GM12878 (cell line): ENCODE data around the gene TMTC3.

Experiments used
- ATF3 ChIP-seq: IDR thresholded peaks from 2 replicates; pipeline ENCODE4 v1.6.1; 2011; ENCODE audit warnings: low read depth, mild to moderate bottlenecking, low read length, moderate library complexity, borderline replicate concordance; ENCODE audit errors: extremely low read depth
- BCL11A ChIP-seq: IDR thresholded peaks from 2 replicates; pipeline ENCODE4 v1.6.1; 2011; ENCODE audit warnings: low read depth, low read length
- IRF3 ChIP-seq: fragments of 450-650 bp; IDR thresholded peaks from 2 replicates; pipeline ENCODE4 v1.6.1; 2014; ENCODE audit warnings: mild to moderate bottlenecking
- RAD21 ChIP-seq: IDR thresholded peaks from 2 replicates; pipeline ENCODE4 v1.6.1; 2011; ENCODE audit warnings: mild to moderate bottlenecking, low read depth, low read length, moderate library complexity; ENCODE audit not compliant: insufficient read depth
- SIN3A ChIP-seq: IDR thresholded peaks from 2 replicates; pipeline ENCODE4 v1.6.1; 2012; ENCODE audit warnings: low read depth, low read length, improper control_type of control experiment

GRCh38 chr12:88127099-88127498, 15.0 kb upstream of the TMTC3 start:
- TF ChIP-seq RAD21: no peak
- TF ChIP-seq BCL11A: no peak
- no peak for TF ChIP-seq IRF3
- TF ChIP-seq ATF3: no peak
- TF ChIP-seq SIN3A: no peak
